CD8-positive, alpha-beta memory T cell (primary cell): Measurements from ENCODE around the gene DLX1. TPM values are rescaled to one million over a fixed set of nuclear protein-coding genes. Genes with fewer than 3 reads are reported as not detected.

Experiments used
- CTCF ChIA-PET: fragments of 350-600 bp; sonication (Branson Sonifier 250); formaldehyde crosslinking; loops from one replicate; lab custom pipeline; 2021; ENCODE audit warnings: antibody characterized with exemption; lab: Charles Lee
- POLR2A ChIA-PET: fragments of 350-600 bp; sonication (Branson Sonifier 250); formaldehyde crosslinking; loops from one replicate; lab custom pipeline; 2021; ENCODE audit warnings: antibody characterized with exemption; lab: Charles Lee
- DNase-seq, 5 donors: peaks; one replicate each; pipeline versions ENCODE4 v3.0.0 to v3.0.0-alpha.2; 2020 to 2022; ENCODE audit warnings: mixed read lengths in 1 of 5
- H3K27ac ChIP-seq: one replicate; pipeline ENCODE4 v1.7.0; 2013; ENCODE audit warnings: low read depth, mild to moderate bottlenecking, low read length, moderate library complexity
- H3K27me3 ChIP-seq: 2 replicates; pipeline ENCODE4 v1.7.0; 2013; ENCODE audit warnings: low read length, mild to moderate bottlenecking; ENCODE audit not compliant: insufficient read depth, poor library complexity, severe bottlenecking
- H3K36me3 ChIP-seq: 2 replicates; pipeline ENCODE4 v1.7.0; 2013; ENCODE audit warnings: mild to moderate bottlenecking, low read length, moderate library complexity; ENCODE audit not compliant: insufficient read depth
- H3K4me1 ChIP-seq: 2 replicates; pipeline ENCODE4 v1.7.0; 2013; ENCODE audit warnings: mild to moderate bottlenecking, low read length, moderate library complexity; ENCODE audit not compliant: insufficient read depth
- H3K4me3 ChIP-seq: 2 replicates; pipeline ENCODE4 v1.7.0; 2013; ENCODE audit warnings: mild to moderate bottlenecking, low read length
- H3K9me3 ChIP-seq: 2 replicates; pipeline ENCODE4 v1.7.0; 2013; ENCODE audit warnings: mild to moderate bottlenecking, low read length
- H3K27ac Mint-ChIP-seq, 8 donors: one replicate each; pipeline ENCODE4 v1.8.0; 2020 to 2021; ENCODE audit warnings: mixed read lengths in 8 of 8, mild to moderate bottlenecking in 6 of 8, inconsistent platforms in 3 of 8, moderate library complexity in 3 of 8
- H3K27me3 Mint-ChIP-seq, 2 donors: one replicate each; pipeline ENCODE4 v1.8.0; 2020 to 2021; ENCODE audit warnings: mixed read lengths in 2 of 2, mild to moderate bottlenecking in 1 of 2, moderate library complexity in 1 of 2
- H3K36me3 Mint-ChIP-seq, 3 donors: one replicate each; pipeline ENCODE4 v1.8.0; 2020 to 2021; ENCODE audit warnings: mixed read lengths in 3 of 3, inconsistent platforms in 1 of 3, mild to moderate bottlenecking in 1 of 3
- H3K4me1 Mint-ChIP-seq, 3 donors: one replicate each; pipeline ENCODE4 v1.8.0; 2020 to 2021; ENCODE audit warnings: mixed read lengths in 3 of 3, inconsistent platforms in 1 of 3, mild to moderate bottlenecking in 1 of 3
- H3K4me3 Mint-ChIP-seq, 7 donors: one replicate each; pipeline ENCODE4 v1.8.0; 2020 to 2021; ENCODE audit warnings: mixed read lengths in 7 of 7, mild to moderate bottlenecking in 6 of 7, moderate library complexity in 4 of 7, inconsistent platforms in 2 of 7
- H3K9me3 Mint-ChIP-seq, 5 donors: one replicate each; pipeline ENCODE4 v1.8.0; 2020 to 2022; ENCODE audit warnings: mixed read lengths in 5 of 5, mild to moderate bottlenecking in 3 of 5, moderate library complexity in 2 of 5, inconsistent platforms in 1 of 5
- polyA plus RNA-seq: library from polyadenylated mRNA; unstranded; fragments of 300-500 nt; fragmentation: Illumina TruSeq; gene quantifications from one replicate; pipeline ENCODE4 v1.2.3, GENCODE V29; 2021
- total RNA-seq, 2 experiments: library from RNA; stranded (reverse); gene quantifications; one replicate each; pipeline ENCODE4 v1.2.3, GENCODE V29; 2021

Gene DLX1
- total and polyA plus RNA-seq, 3 experiments from 2014 or later, result not detected

- Mint-ChIP-seq H3K9me3 (peaks cover 3 to 41% (median 17%) of the 10 kb centered on the region in 5 donors), H3K27ac (peak overlapping the region in 6 of 8 donors; percentile 52 to 92 (median 78)), H3K4me1 (peaks cover 48 to 61% (median 59%) of the 10 kb centered on the region in 3 donors), H3K36me3 (peaks cover 0 to under 1% (median 0%) of the 10 kb centered on the region in 3 donors), H3K4me3 (peak overlapping the region; percentile 61 to 92 (median 80)), H3K27me3 (peaks cover 98% of the 10 kb centered on the region in 2 donors)
- Histone ChIP-seq H3K4me1 (peaks cover 57% of the 10 kb centered on the region), H3K36me3 (no peaks in the 10 kb centered on the region), H3K9me3 (no peaks in the 10 kb centered on the region), H3K27me3 (peaks cover 99% of the 10 kb centered on the region), H3K4me3 (no peak overlapping the region), H3K27ac (no peak overlapping the region)
- POLR2A ChIA-PET, result no interaction called here
- peak; percentile 45 to 71 (median 55) for DNase-seq
- CTCF ChIA-PET, result interaction anchor here (0.8 to 3.0 kb wide), 6 partner anchors 10 to 22 kb away, joined by 3 to 11 read pairs (median 3); no protein-coding TSS in a partner anchor
Measured at GRCh38 chr2:172086241-172087206, 1.2 kb downstream of the DLX1 start.

GRCh38 chr2:172087207-172087779 is 2.0 kb downstream of the DLX1 start:
- H3K27ac Mint-ChIP-seq, result peak overlapping the region in 6 of 8 donors; percentile 42 to 92 (median 73)
- POLR2A ChIA-PET, result interaction anchor here (1.0 kb wide), 1 partner anchor 14 kb away, joined by 3 read pairs; no protein-coding TSS in a partner anchor

GRCh38 chr2:172087780-172088244 is 2.5 kb downstream of the DLX1 start:
- DNase-seq, result peak in 1 of 5 donors; percentile 16
- H3K4me3 Mint-ChIP-seq, result peak overlapping the region in 6 of 7 donors; percentile 54 to 87 (median 72)
- no peaks in the 10 kb centered on the region for H3K36me3 Mint-ChIP-seq
- H3K4me1 Mint-ChIP-seq, result peaks cover 45 to 58% (median 55%) of the 10 kb centered on the region in 3 donors
- H3K27me3 Mint-ChIP-seq, result peaks cover 98% of the 10 kb centered on the region in 2 donors
- Histone ChIP-seq H3K36me3 (no peaks in the 10 kb centered on the region), H3K9me3 (no peaks in the 10 kb centered on the region), H3K4me1 (peaks cover 56% of the 10 kb centered on the region), H3K27me3 (peaks cover 99% of the 10 kb centered on the region), H3K27ac (no peak overlapping the region), H3K4me3 (no peak overlapping the region)
- H3K9me3 Mint-ChIP-seq, result peaks cover 3 to 45% (median 16%) of the 10 kb centered on the region in 5 donors
- POLR2A ChIA-PET, result interaction anchor here (1.0 to 1.3 kb wide), 3 partner anchors 9 to 13 kb away, joined by 3 to 6 read pairs (median 3); no protein-coding TSS in a partner anchor
- H3K27ac Mint-ChIP-seq, result peak overlapping the region in 6 of 8 donors; percentile 11 to 92 (median 73)
- CTCF ChIA-PET, result interaction anchor here (3.0 kb wide), 1 partner anchor 14 kb away, joined by 11 read pairs; no protein-coding TSS in a partner anchor

More at GRCh38 chr2:172087207-172087779, 2.0 kb downstream of the DLX1 start:
- peak in 1 of 5 donors; percentile 50 for DNase-seq
- Histone ChIP-seq H3K4me1 (peaks cover 57% of the 10 kb centered on the region), H3K27ac (no peak overlapping the region), H3K36me3 (no peaks in the 10 kb centered on the region), H3K4me3 (no peak overlapping the region), H3K27me3 (peaks cover 99% of the 10 kb centered on the region), H3K9me3 (no peaks in the 10 kb centered on the region)
- peak overlapping the region; percentile 61 to 87 (median 73) for H3K4me3 Mint-ChIP-seq
- peaks cover 3 to 43% (median 16%) of the 10 kb centered on the region in 5 donors for H3K9me3 Mint-ChIP-seq
- no peaks in the 10 kb centered on the region for H3K36me3 Mint-ChIP-seq
- H3K4me1 Mint-ChIP-seq, result peaks cover 48 to 60% (median 59%) of the 10 kb centered on the region in 3 donors
- H3K27me3 Mint-ChIP-seq, result peaks cover 98% of the 10 kb centered on the region in 2 donors
- CTCF ChIA-PET, result interaction anchor here (0.8 to 3.0 kb wide), 5 partner anchors 11 to 21 kb away, joined by 3 to 11 read pairs (median 3); no protein-coding TSS in a partner anchor

- Mint-ChIP-seq H3K9me3 (peaks cover 3 to 46% (median 21%) of the 10 kb centered on the region in 5 donors), H3K27ac (peak overlapping the region in 6 of 8 donors; percentile 7 to 92 (median 62)), H3K4me1 (peaks cover 46 to 53% (median 53%) of the 10 kb centered on the region in 3 donors), H3K27me3 (peaks cover 98% of the 10 kb centered on the region in 2 donors), H3K4me3 (peak overlapping the region; percentile 34 to 85 (median 68)), H3K36me3 (no peaks in the 10 kb centered on the region)
- H3K27me3 ChIP-seq, result peaks cover 99% of the 10 kb centered on the region
- peaks cover 50% of the 10 kb centered on the region for H3K4me1 ChIP-seq
- ChIA-PET POLR2A (interaction anchor here (1.0 to 1.3 kb wide), 3 partner anchors 8 to 13 kb away, joined by 3 to 6 read pairs (median 3); no protein-coding TSS in a partner anchor), CTCF (interaction anchor here (3.0 kb wide), 1 partner anchor 13 kb away, joined by 11 read pairs; no protein-coding TSS in a partner anchor)
- H3K36me3 ChIP-seq, result no peaks in the 10 kb centered on the region
- no peak overlapping the region for H3K27ac ChIP-seq
- H3K4me3 ChIP-seq, result no peak overlapping the region
- no peaks in the 10 kb centered on the region for H3K9me3 ChIP-seq
- DNase-seq, result peak in 1 of 5 donors; percentile 13
Measured at GRCh38 chr2:172088245-172089004, 3.1 kb downstream of the DLX1 start.

GRCh38 chr2:172089005-172089504 is 3.7 kb downstream of the DLX1 start:
- CTCF ChIA-PET, result interaction anchor here (3.0 kb wide), 1 partner anchor 13 kb away, joined by 11 read pairs; no protein-coding TSS in a partner anchor

GRCh38 chr2:172089633-172090032 is 4.3 kb downstream of the DLX1 start:
- Histone ChIP-seq H3K27me3 (peaks cover 97% of the 10 kb centered on the region), H3K4me1 (peaks cover 45% of the 10 kb centered on the region), H3K4me3 (no peak overlapping the region), H3K9me3 (no peaks in the 10 kb centered on the region), H3K27ac (no peak overlapping the region), H3K36me3 (no peaks in the 10 kb centered on the region)
- peaks cover 95% of the 10 kb centered on the region in 2 donors for H3K27me3 Mint-ChIP-seq
- ChIA-PET CTCF (no interaction called here), POLR2A (no interaction called here)
- H3K27ac Mint-ChIP-seq, result peak overlapping the region in 2 of 8 donors; percentile 32 to 93
- H3K36me3 Mint-ChIP-seq, result peaks cover 0 to 1% (median 0%) of the 10 kb centered on the region in 3 donors
- peaks cover 43 to 50% (median 47%) of the 10 kb centered on the region in 3 donors for H3K4me1 Mint-ChIP-seq
- H3K4me3 Mint-ChIP-seq, result peak overlapping the region in 2 of 7 donors; percentile 32 to 69
- peaks cover 3 to 38% (median 24%) of the 10 kb centered on the region in 5 donors for H3K9me3 Mint-ChIP-seq
- no peak for DNase-seq

More at GRCh38 chr2:172089005-172089504, 3.7 kb downstream of the DLX1 start:
- POLR2A ChIA-PET, result interaction anchor here (1.0 to 1.3 kb wide), 2 partner anchors 8 to 10 kb away, joined by 3 to 6 read pairs; no protein-coding TSS in a partner anchor
- H3K27ac ChIP-seq, result no peak overlapping the region
- peaks cover 43 to 53% (median 50%) of the 10 kb centered on the region in 3 donors for H3K4me1 Mint-ChIP-seq
- H3K27me3 ChIP-seq, result peaks cover 99% of the 10 kb centered on the region
- H3K9me3 Mint-ChIP-seq, result peaks cover 3 to 40% (median 24%) of the 10 kb centered on the region in 5 donors
- peak overlapping the region in 3 of 7 donors; percentile 43 to 85 (median 59) for H3K4me3 Mint-ChIP-seq
- peaks cover 97 to 98% of the 10 kb centered on the region in 2 donors for H3K27me3 Mint-ChIP-seq
- peaks cover 47% of the 10 kb centered on the region for H3K4me1 ChIP-seq
- no peak overlapping the region for H3K4me3 ChIP-seq
- no peak for DNase-seq
- no peaks in the 10 kb centered on the region for H3K36me3 ChIP-seq
- peak overlapping the region in 1 of 8 donors; percentile 93 for H3K27ac Mint-ChIP-seq
- H3K36me3 Mint-ChIP-seq, result peaks cover 0 to 1% (median 0%) of the 10 kb centered on the region in 3 donors
- H3K9me3 ChIP-seq, result no peaks in the 10 kb centered on the region
